Stomach smooth muscle (tissue), 2 donors: Measurements from ENCODE around the gene DNMBP.

Experiments used
- H3K27ac ChIP-seq: one replicate; pipeline ENCODE4 v1.7.0; 2013; ENCODE audit warnings: mild to moderate bottlenecking, low read length, inconsistent platforms
- H3K27me3 ChIP-seq, 2 donors: one replicate each; pipeline ENCODE4 v1.7.0; 2013; ENCODE audit warnings: low read length in 2 of 2; ENCODE audit not compliant: insufficient read depth in 2 of 2, control insufficient read depth in 1 of 2
- H3K36me3 ChIP-seq, 2 donors: one replicate each; pipeline ENCODE4 v1.7.0; 2013; ENCODE audit warnings: low read length in 2 of 2; ENCODE audit not compliant: control insufficient read depth in 2 of 2, insufficient read depth in 2 of 2
- H3K4me1 ChIP-seq: one replicate; pipeline ENCODE4 v1.7.0; 2013; ENCODE audit warnings: low read length; ENCODE audit not compliant: control insufficient read depth, insufficient read depth
- H3K4me3 ChIP-seq, 2 donors: one replicate each; pipeline ENCODE4 v1.7.0; 2013; ENCODE audit warnings: low read length in 2 of 2
- H3K9ac ChIP-seq, 2 donors: one replicate each; pipeline ENCODE4 v1.7.0; 2013; ENCODE audit warnings: low read length in 2 of 2, mild to moderate bottlenecking in 1 of 2
- H3K9me3 ChIP-seq, 2 donors: one replicate each; pipeline ENCODE4 v1.7.0; 2013; ENCODE audit warnings: low read length in 2 of 2; ENCODE audit not compliant: control insufficient read depth in 2 of 2
- donor health status: healthy.
- donor health status: Pancreatic carcinoma.

Gene DNMBP

GRCh38 chr10:99858849-99859248 is 150.9 kb downstream of the DNMBP start:
- no peak overlapping the region for H3K27ac ChIP-seq
- no peak overlapping the region for H3K9ac ChIP-seq
- H3K9me3 ChIP-seq = no peaks in the 10 kb centered on the region
- no peaks in the 10 kb centered on the region for H3K4me1 ChIP-seq
- no peak overlapping the region for H3K4me3 ChIP-seq
- H3K36me3 ChIP-seq = no peaks in the 10 kb centered on the region
- no peaks in the 10 kb centered on the region for H3K27me3 ChIP-seq

GRCh38 chr10:99855479-99856071 is 154.2 kb downstream of the DNMBP start:
- H3K9ac ChIP-seq = no peak overlapping the region
- no peak overlapping the region for H3K27ac ChIP-seq
- H3K27me3 ChIP-seq = no peaks in the 10 kb centered on the region
- no peaks in the 10 kb centered on the region for H3K36me3 ChIP-seq
- H3K9me3 ChIP-seq = no peaks in the 10 kb centered on the region
- no peak overlapping the region for H3K4me3 ChIP-seq
- no peaks in the 10 kb centered on the region for H3K4me1 ChIP-seq

GRCh38 chr10:99854860-99855259 is 154.9 kb downstream of the DNMBP start:
- H3K9ac ChIP-seq = no peak overlapping the region
- H3K4me3 ChIP-seq = no peak overlapping the region
- no peaks in the 10 kb centered on the region for H3K36me3 ChIP-seq
- no peaks in the 10 kb centered on the region for H3K27me3 ChIP-seq
- no peaks in the 10 kb centered on the region for H3K9me3 ChIP-seq
- H3K4me1 ChIP-seq = no peaks in the 10 kb centered on the region
- H3K27ac ChIP-seq = no peak overlapping the region

GRCh38 chr10:99853655-99854054 is 156.1 kb downstream of the DNMBP start:
- Histone ChIP-seq H3K27ac (no peak overlapping the region), H3K4me3 (no peak overlapping the region), H3K9ac (no peak overlapping the region), H3K4me1 (no peaks in the 10 kb centered on the region), H3K27me3 (no peaks in the 10 kb centered on the region), H3K9me3 (no peaks in the 10 kb centered on the region), H3K36me3 (no peaks in the 10 kb centered on the region)

DNA sequence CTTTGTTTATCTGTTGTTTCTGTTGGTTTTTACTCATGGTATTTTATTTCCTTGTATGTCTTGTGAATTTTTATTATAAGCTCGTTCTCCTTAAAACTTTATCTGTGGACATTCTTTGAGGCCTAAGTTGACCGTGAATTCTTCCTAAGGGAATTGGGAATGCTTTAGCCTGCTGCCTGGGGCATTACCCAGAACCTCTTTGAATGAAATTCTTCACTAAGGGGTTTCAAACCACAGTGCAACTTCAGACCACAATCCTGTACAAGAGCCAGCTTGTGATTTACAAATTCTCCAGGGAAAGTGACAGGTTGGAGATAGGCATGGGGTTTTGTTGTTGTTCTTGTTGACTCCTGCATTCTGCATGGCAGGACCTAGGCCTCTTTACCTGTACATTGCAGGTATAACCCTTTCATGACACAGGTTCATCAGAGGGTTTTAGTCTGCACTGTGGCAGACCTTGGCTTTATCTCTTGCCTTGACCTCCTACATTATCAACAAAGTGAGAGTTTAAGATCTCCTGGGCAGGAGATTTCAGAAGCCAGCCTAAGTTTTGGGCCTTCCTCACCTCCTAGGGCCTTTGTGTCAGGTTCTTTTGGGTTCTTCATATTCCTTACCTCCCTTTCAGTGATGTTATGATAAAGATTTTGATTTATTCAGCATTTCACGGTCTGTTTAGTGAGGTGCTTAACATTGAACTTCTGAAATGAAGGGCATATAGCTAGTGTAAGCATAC is 157.1 kb downstream of the DNMBP start:
- no peak overlapping the region for H3K4me3 ChIP-seq
- no peaks in the 10 kb centered on the region for H3K36me3 ChIP-seq
- H3K9ac ChIP-seq = no peak overlapping the region
- no peaks in the 10 kb centered on the region for H3K9me3 ChIP-seq
- no peak overlapping the region for H3K27ac ChIP-seq
- no peaks in the 10 kb centered on the region for H3K27me3 ChIP-seq
- no peaks in the 10 kb centered on the region for H3K4me1 ChIP-seq

GRCh38 chr10:99851825-99852224 is 157.9 kb downstream of the DNMBP start:
- Histone ChIP-seq H3K4me1 (no peaks in the 10 kb centered on the region), H3K9me3 (no peaks in the 10 kb centered on the region), H3K27me3 (no peaks in the 10 kb centered on the region), H3K4me3 (no peak overlapping the region), H3K36me3 (no peaks in the 10 kb centered on the region), H3K27ac (no peak overlapping the region), H3K9ac (no peak overlapping the region)

GRCh38 chr10:99850767-99851340 is 158.9 kb downstream of the DNMBP start:
- Histone ChIP-seq H3K27ac (no peak overlapping the region), H3K9ac (no peak overlapping the region), H3K27me3 (no peaks in the 10 kb centered on the region), H3K36me3 (no peaks in the 10 kb centered on the region), H3K9me3 (no peaks in the 10 kb centered on the region), H3K4me1 (peaks cover 6% of the 10 kb centered on the region), H3K4me3 (no peak overlapping the region)

- Histone ChIP-seq H3K4me3 (no peak overlapping the region), H3K9ac (no peak overlapping the region), H3K36me3 (no peaks in the 10 kb centered on the region), H3K4me1 (peaks cover 8% of the 10 kb centered on the region), H3K27ac (no peak overlapping the region), H3K27me3 (no peaks in the 10 kb centered on the region), H3K9me3 (no peaks in the 10 kb centered on the region)
Observed at GRCh38 chr10:99850021-99850766, 159.6 kb downstream of the DNMBP start.

- peaks cover 8% of the 10 kb centered on the region for H3K4me1 ChIP-seq
- H3K4me3 ChIP-seq = no peak overlapping the region
- H3K27me3 ChIP-seq = no peaks in the 10 kb centered on the region
- no peak overlapping the region for H3K27ac ChIP-seq
- H3K9ac ChIP-seq = no peak overlapping the region
- H3K9me3 ChIP-seq = no peaks in the 10 kb centered on the region
- H3K36me3 ChIP-seq = no peaks in the 10 kb centered on the region
Observed at GRCh38 chr10:99849536-99849935, 160.2 kb downstream of the DNMBP start.

DNA sequence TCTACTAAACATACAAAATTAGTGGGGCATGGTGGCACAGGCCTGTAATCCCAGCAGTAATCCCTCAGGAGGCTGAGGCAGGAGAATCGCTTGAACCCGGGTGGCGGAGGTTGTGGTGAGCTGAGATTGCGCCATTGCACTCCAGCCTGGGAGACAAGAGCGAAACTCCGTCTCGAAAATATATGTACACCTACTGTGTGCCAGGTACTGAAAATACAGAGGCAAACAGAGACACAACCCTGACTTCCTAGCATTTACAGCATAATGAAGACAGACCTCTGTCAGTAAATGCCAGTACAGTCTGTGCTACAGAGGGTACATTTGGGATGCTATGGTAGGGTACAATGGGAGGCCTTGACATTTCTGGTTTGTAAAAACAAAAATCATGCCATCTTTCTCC is 160.7 kb downstream of the DNMBP start:
- H3K9me3 ChIP-seq = no peaks in the 10 kb centered on the region
- H3K27ac ChIP-seq = no peak overlapping the region
- peaks cover 8% of the 10 kb centered on the region for H3K4me1 ChIP-seq
- H3K36me3 ChIP-seq = no peaks in the 10 kb centered on the region
- no peak overlapping the region for H3K4me3 ChIP-seq
- H3K27me3 ChIP-seq = no peaks in the 10 kb centered on the region
- no peak overlapping the region for H3K9ac ChIP-seq
